Astrocyte (in vitro differentiated cells and primary cell): ENCODE data around the gene CLEC4G. TPM values are rescaled to one million over a fixed set of nuclear protein-coding genes. Genes with fewer than 3 reads are reported as not detected.
A peak's percentile ranks its signal among the peaks of the same experiment; 100 is the strongest.

Source experiments
- DNase-seq: peaks from one replicate; pipeline ENCODE4 v3.0.0-alpha.2; 2010; ENCODE audit warnings: low read depth
- FAIRE-seq: peaks from 2 replicates; lab custom pipeline; 2011; peaks lifted over from hg19 to GRCh38; lab: Jason Lieb, UNC
- H2AFZ ChIP-seq: 2 replicates; pipeline ENCODE4 v1.6.0; 2012; ENCODE audit warnings: low read depth, low read length, inconsistent platforms
- H3K27ac ChIP-seq: 2 replicates; pipeline ENCODE4 v1.5.1; 2011; ENCODE audit warnings: low read depth, low read length, inconsistent platforms
- H3K27me3 ChIP-seq: 2 replicates; pipeline ENCODE4 v1.6.0; 2011; ENCODE audit warnings: low read length, inconsistent platforms; ENCODE audit not compliant: insufficient read depth
- H3K36me3 ChIP-seq: 2 replicates; pipeline ENCODE4 v1.5.1; 2011; ENCODE audit warnings: low read length, inconsistent platforms; ENCODE audit not compliant: insufficient read depth
- H3K4me1 ChIP-seq: 2 replicates; pipeline ENCODE4 v1.5.1; 2011; ENCODE audit warnings: low read length, inconsistent platforms; ENCODE audit not compliant: insufficient read depth
- H3K4me2 ChIP-seq: 2 replicates; pipeline ENCODE4 v1.6.0; 2012; ENCODE audit warnings: low read length, inconsistent platforms
- H3K4me3 ChIP-seq: 2 replicates; pipeline ENCODE4 v1.5.1; 2011; ENCODE audit warnings: low read depth, mild to moderate bottlenecking, low read length, inconsistent platforms; ENCODE audit not compliant: insufficient read depth
- H3K79me2 ChIP-seq: 2 replicates; pipeline ENCODE4 v1.6.0; 2012; ENCODE audit warnings: mild to moderate bottlenecking, low read length, inconsistent platforms; ENCODE audit not compliant: insufficient read depth
- H3K9ac ChIP-seq: 2 replicates; pipeline ENCODE4 v1.6.0; 2012; ENCODE audit warnings: mild to moderate bottlenecking, low read length, inconsistent platforms
- H3K9me3 ChIP-seq: 2 replicates; pipeline ENCODE4 v1.5.1; 2012; ENCODE audit warnings: low read depth, mild to moderate bottlenecking, low read length, inconsistent platforms; ENCODE audit not compliant: insufficient read depth
- H4K20me1 ChIP-seq: 2 replicates; pipeline ENCODE4 v1.6.0; 2012; ENCODE audit warnings: low read length, inconsistent platforms; ENCODE audit not compliant: insufficient read depth
- H3K27ac Mint-ChIP-seq: one replicate; pipeline ENCODE4 v1.8.0; 2021; ENCODE audit warnings: mild to moderate bottlenecking, mixed read lengths; ENCODE audit not compliant: unreplicated experiment
- H3K27me3 Mint-ChIP-seq: one replicate; pipeline ENCODE4 v1.8.0; 2021; ENCODE audit warnings: low read depth, mixed read lengths; ENCODE audit not compliant: unreplicated experiment
- H3K36me3 Mint-ChIP-seq: one replicate; pipeline ENCODE4 v1.8.0; 2021; ENCODE audit warnings: low read depth, mixed read lengths; ENCODE audit not compliant: unreplicated experiment
- H3K4me1 Mint-ChIP-seq: one replicate; pipeline ENCODE4 v1.8.0; 2021; ENCODE audit warnings: low read depth, mixed read lengths; ENCODE audit not compliant: unreplicated experiment
- H3K4me3 Mint-ChIP-seq: one replicate; pipeline ENCODE4 v1.8.0; 2021; ENCODE audit warnings: mild to moderate bottlenecking, moderate library complexity, mixed read lengths; ENCODE audit not compliant: unreplicated experiment
- H3K9me3 Mint-ChIP-seq: one replicate; pipeline ENCODE4 v1.8.0; 2021; ENCODE audit warnings: mild to moderate bottlenecking, mixed read lengths; ENCODE audit not compliant: unreplicated experiment
- CTCF ChIP-seq: IDR thresholded peaks from 2 replicates; pipeline ENCODE4 v1.5.1; 2011; ENCODE audit warnings: low read depth, mild to moderate bottlenecking, inconsistent platforms, low read length, moderate library complexity; ENCODE audit not compliant: insufficient read depth
- EZH2 ChIP-seq: IDR thresholded peaks from 2 replicates; pipeline ENCODE4 v1.6.1; 2012; ENCODE audit warnings: mild to moderate bottlenecking, low read length, inconsistent platforms; ENCODE audit not compliant: insufficient read depth
- total RNA-seq: library from RNA; stranded (reverse); gene quantifications from 2 replicates; pipeline ENCODE4 v1.2.1, GENCODE V29; 2021

Gene CLEC4G
- total RNA-seq, 1 donor from 2014 or later = not detected

GRCh38 chr19:7680606-7681339 is 51.1 kb downstream of the CLEC4G start, which contains the start of gene TRAPPC5:
Gene TRAPPC5, plus strand, starts transcription at chr19:7680833. Its CDS starts 1,421 bp downstream, at chr19:7682254.
- Mint-ChIP-seq H3K4me1 (no peaks in the 10 kb centered on the region), H3K9me3 (no peaks in the 10 kb centered on the region), H3K4me3 (peak within 1 kb of the TSS; percentile 89), H3K36me3 (peaks cover 6% of the 10 kb centered on the region), H3K27me3 (peaks cover 34% of the 10 kb centered on the region), H3K27ac (peak within 1 kb of the TSS; percentile 66)
- Histone ChIP-seq H3K4me1 (peaks cover 8% of the 10 kb centered on the region), H3K36me3 (no peaks in the 10 kb centered on the region), H3K27me3 (peaks cover 5% of the 10 kb centered on the region), H3K27ac (peak within 1 kb of the TSS; percentile 65), H4K20me1 (peaks cover 30% of the 10 kb centered on the region), H3K79me2 (peaks cover 13% of the 10 kb centered on the region), H2AFZ (peak within 1 kb of the TSS; percentile 92), H3K9me3 (no peaks in the 10 kb centered on the region), H3K4me3 (peak within 1 kb of the TSS; percentile 87), H3K9ac (peak within 1 kb of the TSS; percentile 97), H3K4me2 (peak within 1 kb of the TSS; percentile 98)
- TF ChIP-seq CTCF (peak; percentile 58), EZH2 (no peak)
- FAIRE-seq (no peak), DNase-seq (peak; percentile 51)

GRCh38 chr19:7679771-7680605 is 51.9 kb downstream of the CLEC4G start:
- Mint-ChIP-seq H3K27ac (peak overlapping the region; percentile 66), H3K4me1 (no peaks in the 10 kb centered on the region), H3K36me3 (peaks cover 1% of the 10 kb centered on the region), H3K4me3 (peak overlapping the region; percentile 80), H3K9me3 (no peaks in the 10 kb centered on the region), H3K27me3 (peaks cover 35% of the 10 kb centered on the region)
- H3K4me1 ChIP-seq = peaks cover 8% of the 10 kb centered on the region
- TF ChIP-seq CTCF (no peak), EZH2 (no peak)
- H3K27ac ChIP-seq = no peak overlapping the region
- H3K4me2 ChIP-seq = peak overlapping the region; percentile 98
- H4K20me1 ChIP-seq = peaks cover 23% of the 10 kb centered on the region
- H3K36me3 ChIP-seq = no peaks in the 10 kb centered on the region
- no peak overlapping the region for H3K9ac ChIP-seq
- peaks cover 5% of the 10 kb centered on the region for H3K27me3 ChIP-seq
- H3K4me3 ChIP-seq = peak overlapping the region; percentile 87
- FAIRE-seq (no peak), DNase-seq (no peak)
- H3K79me2 ChIP-seq = peaks cover 13% of the 10 kb centered on the region
- H3K9me3 ChIP-seq = no peaks in the 10 kb centered on the region
- H2AFZ ChIP-seq = peak overlapping the region; percentile 92
